Neural cell (in vitro differentiated cells): ENCODE measurements around the gene MTRF1. TPM values are rescaled to one million over a fixed set of nuclear protein-coding genes. Genes with fewer than 3 reads are reported as not detected.

Source experiments
- H2AFZ ChIP-seq: fragments of 200-600, 300-800 bp; sonication (generic), shearing (Covaris generic); 2 replicates; pipeline ENCODE4 v1.6.0; 2014; ENCODE audit warnings: low read depth, mild to moderate bottlenecking, antibody characterized with exemption, low read length, moderate library complexity
- H3F3A ChIP-seq: fragments of 200-600 bp; shearing (Covaris generic); 2 replicates; pipeline ENCODE4 v1.6.1; 2016; ENCODE audit warnings: mild to moderate bottlenecking, moderate library complexity, mixed read lengths, antibody characterized with exemption, low read length; ENCODE audit not compliant: insufficient read depth, poor library complexity, severe bottlenecking
- H3K27ac ChIP-seq: fragments of 200-600, 300-800 bp; sonication (generic), shearing (Covaris generic); 2 replicates; pipeline ENCODE4 v1.5.1; 2014; ENCODE audit warnings: mild to moderate bottlenecking, low read length, moderate library complexity
- H3K27me3 ChIP-seq: fragments of 300-800, 200-600 bp; sonication (generic), shearing (Covaris generic); 2 replicates; pipeline ENCODE4 v1.6.0; 2014; ENCODE audit warnings: mild to moderate bottlenecking, low read depth, low read length, moderate library complexity; ENCODE audit not compliant: insufficient read depth
- H3K36me3 ChIP-seq: fragments of 300-800, 200-600 bp; sonication (generic), shearing (Covaris generic); 2 replicates; pipeline ENCODE4 v1.5.1; 2014; ENCODE audit warnings: mild to moderate bottlenecking, antibody characterized with exemption, low read length, moderate library complexity; ENCODE audit not compliant: insufficient read depth
- H3K4me2 ChIP-seq: fragments of 300-800, 200-600 bp; sonication (generic), shearing (Covaris generic); 2 replicates; pipeline ENCODE4 v1.6.0; 2014; ENCODE audit warnings: mild to moderate bottlenecking, low read length
- H3K4me3 ChIP-seq: fragments of 300-800, 200-600 bp; sonication (generic), shearing (Covaris generic); 2 replicates; pipeline ENCODE4 v1.5.1; 2014; ENCODE audit warnings: mild to moderate bottlenecking, low read length, moderate library complexity
- H3K79me2 ChIP-seq: fragments of 200-600 bp; shearing (Covaris generic); replicated peaks from 2 replicates; pipeline ENCODE4 v1.6.0; 2014; ENCODE audit warnings: mild to moderate bottlenecking, low read length, moderate library complexity; ENCODE audit not compliant: insufficient read depth
- H3K9ac ChIP-seq: fragments of 300-800, 200-600 bp; sonication (generic), shearing (Covaris generic); 2 replicates; pipeline ENCODE4 v1.6.1; 2016; ENCODE audit warnings: mild to moderate bottlenecking, low read length, mixed read lengths
- H3K9me2 ChIP-seq: fragments of 200-600 bp; shearing (Covaris generic); 2 replicates; pipeline ENCODE4 v1.6.1; 2016; ENCODE audit warnings: mild to moderate bottlenecking, low read length, mixed read lengths; ENCODE audit not compliant: insufficient read depth
- H3K9me3 ChIP-seq: fragments of 200-600, 300-800 bp; sonication (generic), shearing (Covaris generic); 2 replicates; pipeline ENCODE4 v1.6.1; 2016; ENCODE audit warnings: mild to moderate bottlenecking, mixed run types, low read length, moderate library complexity, mixed read lengths
- H4K20me1 ChIP-seq: fragments of 200-600 bp; shearing (Covaris generic); 2 replicates; pipeline ENCODE4 v1.6.1; 2016; ENCODE audit warnings: mild to moderate bottlenecking, mixed run types; ENCODE audit not compliant: insufficient read depth
- CTCF ChIP-seq: fragments of 450-650 bp; IDR thresholded peaks from 2 replicates; pipeline ENCODE4 v1.5.1; 2014; ENCODE audit warnings: antibody characterized with exemption, mild to moderate bottlenecking, moderate library complexity; ENCODE audit not compliant: poor library complexity, severe bottlenecking
- EP300 ChIP-seq: fragments of 450-650 bp; conservative IDR thresholded peaks from 2 replicates; pipeline ENCODE4 v1.6.1; 2014; ENCODE audit warnings: antibody characterized with exemption, mild to moderate bottlenecking, moderate library complexity; ENCODE audit not compliant: poor library complexity, severe bottlenecking
- EZH2 ChIP-seq: fragments of 200-600, 300-800 bp; shearing (Covaris generic), sonication (generic); IDR thresholded peaks from 2 replicates; pipeline ENCODE4 v1.6.1; 2014; ENCODE audit warnings: antibody characterized with exemption, low read length, borderline replicate concordance, mild to moderate bottlenecking; ENCODE audit not compliant: insufficient read depth, poor library complexity, severe bottlenecking
- MXI1 ChIP-seq: fragments of 450-650 bp; conservative IDR thresholded peaks from 2 replicates; pipeline ENCODE4 v1.6.1; 2014; ENCODE audit warnings: antibody characterized with exemption, mild to moderate bottlenecking; ENCODE audit not compliant: poor library complexity, severe bottlenecking
- POLR2AphosphoS5 ChIP-seq: IDR thresholded peaks from 2 replicates; pipeline ENCODE4 v1.6.1; 2012
- RAD21 ChIP-seq: fragments of 450-650 bp; conservative IDR thresholded peaks from 2 replicates; pipeline ENCODE4 v1.6.1; 2014; ENCODE audit warnings: antibody characterized with exemption, mild to moderate bottlenecking, moderate library complexity
- REST ChIP-seq: IDR thresholded peaks from 2 replicates; pipeline ENCODE4 v1.6.1; 2012; ENCODE audit warnings: borderline replicate concordance
- SMC3 ChIP-seq: fragments of 450-650 bp; conservative IDR thresholded peaks from 2 replicates; pipeline ENCODE4 v1.6.1; 2014; ENCODE audit warnings: antibody characterized with exemption, mild to moderate bottlenecking, moderate library complexity; ENCODE audit not compliant: poor library complexity
- TAF1 ChIP-seq: IDR thresholded peaks from 2 replicates; pipeline ENCODE4 v1.6.1; 2012; ENCODE audit warnings: low read depth
- polyA plus RNA-seq: library from polyadenylated mRNA; depleted of rRNA; stranded (reverse); fragments of >200 nt; gene quantifications from 2 replicates; pipeline ENCODE4 v1.2.3, GENCODE V29; 2014

Gene MTRF1
- polyA plus RNA-seq, 1 donor from 2014 or later: 15.7 TPM

- H3K9me3 ChIP-seq: no peaks in the 10 kb centered on the region
- H3K9ac ChIP-seq: no peak overlapping the region
- H3K9me2 ChIP-seq: no peaks in the 10 kb centered on the region
- H2AFZ ChIP-seq: no peak overlapping the region
- H4K20me1 ChIP-seq: no peaks in the 10 kb centered on the region
- TF ChIP-seq SMC3 (no peak), EZH2 (no peak), TAF1 (no peak), RAD21 (no peak), POLR2AphosphoS5 (no peak), CTCF (no peak), MXI1 (no peak), REST (no peak), EP300 (no peak)
- H3K36me3 ChIP-seq: no peaks in the 10 kb centered on the region
- no peaks in the 10 kb centered on the region for H3K27me3 ChIP-seq
- no peak overlapping the region for H3K4me2 ChIP-seq
- H3F3A ChIP-seq: no peaks in the 10 kb centered on the region
- no peak overlapping the region for H3K4me3 ChIP-seq
- H3K27ac ChIP-seq: no peak overlapping the region
- no peaks in the 10 kb centered on the region for H3K79me2 ChIP-seq
These were observed 18.8 kb downstream of the MTRF1 start for GRCh38 chr13:41244556-41244955.

GRCh38 chr13:41241626-41242025 lies 21.8 kb downstream of the MTRF1 start:
- Histone ChIP-seq H3K27me3 (no peaks in the 10 kb centered on the region), H3K4me3 (no peak overlapping the region), H3K79me2 (no peaks in the 10 kb centered on the region), H2AFZ (no peak overlapping the region), H3K36me3 (no peaks in the 10 kb centered on the region), H3K27ac (no peak overlapping the region), H4K20me1 (no peaks in the 10 kb centered on the region), H3K9me3 (no peaks in the 10 kb centered on the region), H3K9ac (no peak overlapping the region), H3K4me2 (no peak overlapping the region), H3F3A (no peaks in the 10 kb centered on the region), H3K9me2 (no peaks in the 10 kb centered on the region)
- TF ChIP-seq EP300: no peak
- TF ChIP-seq CTCF: no peak
- TF ChIP-seq TAF1: no peak
- no peak for TF ChIP-seq MXI1
- TF ChIP-seq SMC3: no peak
- TF ChIP-seq POLR2AphosphoS5: no peak
- TF ChIP-seq EZH2: no peak
- TF ChIP-seq RAD21: no peak
- TF ChIP-seq REST: no peak
